ENCODE data around the gene STAT3.

STAT3 gene

GRCh38 chr17:42394838-42395237, 6.6 kb upstream of the STAT3 start:
- TF ChIP-seq, protein P1, sequence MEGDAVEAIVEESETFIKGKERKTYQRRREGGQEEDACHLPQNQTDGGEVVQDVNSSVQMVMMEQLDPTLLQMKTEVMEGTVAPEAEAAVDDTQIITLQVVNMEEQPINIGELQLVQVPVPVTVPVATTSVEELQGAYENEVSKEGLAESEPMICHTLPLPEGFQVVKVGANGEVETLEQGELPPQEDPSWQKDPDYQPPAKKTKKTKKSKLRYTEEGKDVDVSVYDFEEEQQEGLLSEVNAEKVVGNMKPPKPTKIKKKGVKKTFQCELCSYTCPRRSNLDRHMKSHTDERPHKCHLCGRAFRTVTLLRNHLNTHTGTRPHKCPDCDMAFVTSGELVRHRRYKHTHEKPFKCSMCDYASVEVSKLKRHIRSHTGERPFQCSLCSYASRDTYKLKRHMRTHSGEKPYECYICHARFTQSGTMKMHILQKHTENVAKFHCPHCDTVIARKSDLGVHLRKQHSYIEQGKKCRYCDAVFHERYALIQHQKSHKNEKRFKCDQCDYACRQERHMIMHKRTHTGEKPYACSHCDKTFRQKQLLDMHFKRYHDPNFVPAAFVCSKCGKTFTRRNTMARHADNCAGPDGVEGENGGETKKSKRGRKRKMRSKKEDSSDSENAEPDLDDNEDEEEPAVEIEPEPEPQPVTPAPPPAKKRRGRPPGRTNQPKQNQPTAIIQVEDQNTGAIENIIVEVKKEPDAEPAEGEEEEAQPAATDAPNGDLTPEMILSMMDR (IDR thresholded peaks at IDR 0.05), result no peak

DNA sequence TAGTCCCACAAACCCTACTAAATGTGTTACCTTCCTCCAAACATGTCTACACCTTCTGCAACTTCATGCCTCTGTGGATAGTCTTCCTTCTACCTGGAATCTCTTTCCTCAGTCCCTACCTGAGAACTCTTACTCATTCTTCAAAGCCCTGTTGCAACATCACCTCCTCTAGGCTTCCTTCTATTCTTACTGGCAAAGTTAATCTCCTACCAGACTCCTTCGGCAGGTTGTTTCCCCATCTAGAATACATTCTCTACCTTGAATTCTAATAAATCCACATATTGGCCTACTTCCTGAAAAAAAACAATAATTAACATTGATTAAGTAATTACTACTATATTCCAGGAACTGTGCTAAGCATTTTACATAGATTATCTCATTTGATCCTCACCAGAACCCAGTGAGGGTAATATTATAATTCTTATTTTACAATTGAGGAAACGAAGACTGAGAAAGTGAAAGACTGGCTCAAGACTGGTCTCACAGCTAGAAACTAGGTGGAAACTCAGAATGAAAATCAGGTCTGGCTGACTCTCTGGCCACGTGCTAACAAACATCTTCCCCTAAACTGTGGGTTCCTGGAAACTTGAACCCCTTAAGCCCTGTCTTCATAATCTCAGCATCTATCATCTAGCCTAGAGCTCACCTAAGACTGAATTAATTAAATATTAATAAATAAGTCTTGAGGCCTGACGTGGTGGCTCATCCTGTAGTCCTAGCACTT, 4.6 kb upstream of the STAT3 start:
- TF ChIP-seq, protein P1 (IDR thresholded peaks at IDR 0.05), result no peak

DNA sequence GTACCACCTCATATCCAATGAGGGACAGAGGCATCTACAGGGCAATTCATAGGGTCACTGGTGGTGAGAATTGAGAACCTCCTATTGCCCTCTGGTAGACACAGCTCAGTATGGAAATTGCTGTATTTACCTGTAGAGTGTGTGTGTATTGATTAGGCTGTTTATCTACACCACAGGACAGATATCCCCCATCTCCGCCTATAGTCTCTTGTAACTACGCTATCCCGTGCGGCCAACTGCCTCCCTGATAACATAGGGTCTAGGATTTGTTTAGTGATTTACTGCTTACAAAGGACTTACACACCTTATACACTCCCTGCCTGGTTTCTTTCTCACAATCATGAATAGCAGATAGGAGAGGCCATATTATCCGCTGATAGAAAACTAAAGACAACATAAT, 1.7 kb upstream of the STAT3 start:
- TF ChIP-seq, protein P1 (IDR thresholded peaks at IDR 0.05), result no peak

DNA sequence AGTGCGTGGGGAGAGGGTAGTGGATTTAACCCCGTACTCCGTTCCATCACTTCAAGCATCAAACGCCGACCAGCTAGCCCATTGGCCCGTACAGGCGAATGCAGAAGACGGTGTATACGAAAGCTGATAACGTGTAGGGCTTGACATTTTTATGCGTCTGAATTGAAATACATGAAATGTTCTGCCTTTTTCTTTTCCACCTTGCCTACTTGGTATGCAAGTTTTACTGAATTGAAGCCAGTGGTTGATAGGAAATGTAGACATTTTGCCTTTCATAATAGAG, 834 bp upstream of the STAT3 start:
- TF ChIP-seq, protein P1 (IDR thresholded peaks at IDR 0.05), result no peak

DNA sequence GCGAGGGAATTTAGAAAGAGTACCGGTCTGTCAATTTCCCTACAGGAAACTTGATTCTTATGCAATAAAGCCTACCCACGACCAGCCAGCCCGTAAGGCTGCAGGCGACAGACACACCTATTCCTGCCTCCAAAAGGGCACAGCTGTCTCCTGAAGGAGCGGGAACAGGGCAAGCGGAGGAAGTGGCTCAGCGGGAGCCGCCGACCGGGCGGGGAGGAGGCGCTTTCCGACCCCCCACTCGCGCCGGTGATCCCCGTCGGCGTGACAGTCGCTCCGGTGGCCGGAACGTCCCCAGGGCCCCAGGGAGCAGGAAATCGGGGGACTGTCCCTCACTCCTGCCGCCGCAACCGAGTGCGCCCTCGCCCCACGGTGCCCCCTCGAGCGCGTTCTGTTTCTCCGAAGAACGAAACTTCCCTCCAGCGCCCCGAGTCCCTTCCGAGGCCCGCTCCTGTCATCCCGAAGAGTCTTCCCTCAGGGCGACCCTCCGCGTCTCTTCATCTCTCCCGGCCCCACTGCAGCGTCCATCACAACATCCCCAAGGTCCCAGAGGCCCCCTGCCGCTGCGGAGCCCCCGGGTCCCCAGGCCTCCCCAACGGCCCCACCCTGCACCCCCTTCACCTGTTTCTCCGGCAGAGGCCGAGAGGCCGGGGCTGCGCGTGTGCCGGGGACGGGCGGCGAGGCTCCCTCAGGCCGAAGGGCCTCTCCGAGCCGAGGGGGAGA, 421 bp downstream of the STAT3 start:
- TF ChIP-seq, protein P1 (IDR thresholded peaks at IDR 0.05), result no peak

GRCh38 chr17:42386777-42387657, 1.2 kb downstream of the STAT3 start:
- TF ChIP-seq, protein P1 (IDR thresholded peaks at IDR 0.05), result no peak

GRCh38 chr17:42381898-42382297, 6.3 kb downstream of the STAT3 start:
- TF ChIP-seq, protein P1 (IDR thresholded peaks at IDR 0.05), result no peak
